MCF 10A (cell line): ENCODE data around the gene PSG1. TPM values are rescaled to one million over a fixed set of nuclear protein-coding genes. Genes with fewer than 3 reads are reported as not detected.
"Not testable (repeated sequence)": the region's sequence is repeated elsewhere in the genome, so short reads cannot be mapped to it uniquely, and the experiment has no call there.

Experiments used
- BruUV-seq: library from RNA; stranded (reverse); fragments of 400-500 nt; replicated peaks from 2 replicates; lab custom pipeline; 2021; lab: Mats Ljungman, UMichigan
- CTCF ChIA-PET: fragments of 300-600 bp; sonication (Branson Sonifier 250); formaldehyde crosslinking; extraction: SDS; loops from one replicate; lab custom pipeline; 2021; ENCODE audit warnings: antibody characterized with exemption, inconsistent platforms; lab: Yijun Ruan, JAX
- POLR2A ChIA-PET: fragments of 300-600, 350-650 bp; sonication (Branson Sonifier 250); formaldehyde crosslinking; extraction: SDS; loops from one replicate; lab custom pipeline; 2020; ENCODE audit warnings: antibody characterized with exemption, inconsistent platforms; lab: Yijun Ruan, JAX
- DNase-seq: peaks from one replicate; pipeline ENCODE4 v3.0.0-alpha.2; 2018; ENCODE audit not compliant: unreplicated experiment
- H3K27ac Mint-ChIP-seq: one replicate; pipeline ENCODE4 v1.8.0; 2022; ENCODE audit warnings: mild to moderate bottlenecking, low read depth, mixed read lengths; ENCODE audit not compliant: unreplicated experiment
- H3K27me3 Mint-ChIP-seq: one replicate; pipeline ENCODE4 v1.8.0; 2022; ENCODE audit warnings: mixed read lengths; ENCODE audit not compliant: insufficient read depth, unreplicated experiment
- H3K36me3 Mint-ChIP-seq: one replicate; pipeline ENCODE4 v1.8.0; 2022; ENCODE audit warnings: mild to moderate bottlenecking, moderate library complexity, mixed read lengths; ENCODE audit not compliant: insufficient read depth, unreplicated experiment
- H3K4me1 Mint-ChIP-seq: one replicate; pipeline ENCODE4 v1.8.0; 2022; ENCODE audit warnings: mixed read lengths; ENCODE audit not compliant: insufficient read depth, unreplicated experiment
- H3K4me3 Mint-ChIP-seq: one replicate; pipeline ENCODE4 v1.8.0; 2022; ENCODE audit warnings: mild to moderate bottlenecking, moderate library complexity, mixed read lengths; ENCODE audit not compliant: unreplicated experiment
- H3K9me3 Mint-ChIP-seq: one replicate; pipeline ENCODE4 v1.8.0; 2022; ENCODE audit warnings: mixed read lengths; ENCODE audit not compliant: unreplicated experiment
- CTCF ChIP-seq: fragments of 200-600 bp; IDR thresholded peaks from one replicate; pipeline ENCODE4 v1.8.0; 2022; ENCODE audit warnings: antibody characterized with exemption, mild to moderate bottlenecking; ENCODE audit not compliant: unreplicated experiment
- intact Hi-C: fragments of 100-400 bp; cut with micrococcal nuclease; formaldehyde crosslinking; loops from 2 replicates; pipeline ENCODE4 v1.14.1; 2022
- total RNA-seq: library from RNA; stranded (reverse); gene quantifications from 2 replicates; pipeline ENCODE4 v1.2.3, GENCODE V29; 2022

PSG1 gene
- total RNA-seq, 1 experiment from 2014 or later, result not detected

- POLR2A ChIA-PET, DNase-seq, H3K4me3 Mint-ChIP-seq, H3K36me3 Mint-ChIP-seq, H3K27me3 Mint-ChIP-seq, BruUV-seq, H3K27ac Mint-ChIP-seq, H3K4me1 Mint-ChIP-seq, H3K9me3 Mint-ChIP-seq: not testable (repeated sequence)
- intact Hi-C loops, result loop anchor here (10.0 kb wide), 1 partner anchor 48 kb away; no protein-coding TSS in a partner anchor
- CTCF ChIA-PET, result interaction anchor here (1.7 to 5.9 kb wide), 2 partner anchors 8 to 89 kb away, joined by 7 to 54 read pairs; no protein-coding TSS in a partner anchor
These were observed 3.2 kb upstream of the PSG1 start for GRCh38 chr19:42882730-42883129.

- H3K4me3 Mint-ChIP-seq, result not testable (repeated sequence)
These were observed 2.5 kb upstream of the PSG1 start for GRCh38 chr19:42882010-42882409.

GRCh38 chr19:42881279-42881678 lies 1.8 kb upstream of the PSG1 start:
- TF ChIP-seq CTCF, result peak; percentile 60
- H3K36me3 Mint-ChIP-seq, H3K27me3 Mint-ChIP-seq, H3K9me3 Mint-ChIP-seq, H3K4me3 Mint-ChIP-seq, DNase-seq, H3K27ac Mint-ChIP-seq, H3K4me1 Mint-ChIP-seq, BruUV-seq, POLR2A ChIA-PET: not testable (repeated sequence)
- intact Hi-C loops, result loop anchor here (10.0 kb wide), 1 partner anchor 46 kb away; no protein-coding TSS in a partner anchor
- CTCF ChIA-PET, result interaction anchor here (0.6 kb wide), 1 partner anchor 1571 kb away, joined by 3 read pairs; no protein-coding TSS in a partner anchor

More at GRCh38 chr19:42882010-42882409, 2.5 kb upstream of the PSG1 start:
- H3K4me1 Mint-ChIP-seq, BruUV-seq, H3K36me3 Mint-ChIP-seq, POLR2A ChIA-PET, DNase-seq, H3K27me3 Mint-ChIP-seq, H3K9me3 Mint-ChIP-seq, CTCF ChIA-PET: not testable (repeated sequence)
- intact Hi-C loops, result loop anchor here (10.0 kb wide), 1 partner anchor 47 kb away; no protein-coding TSS in a partner anchor
- peak overlapping the region; percentile 46 for H3K27ac Mint-ChIP-seq

GRCh38 chr19:42880621-42881020 lies 1.1 kb upstream of the PSG1 start:
- H3K36me3 Mint-ChIP-seq, BruUV-seq, POLR2A ChIA-PET, H3K9me3 Mint-ChIP-seq, H3K27me3 Mint-ChIP-seq, DNase-seq, H3K27ac Mint-ChIP-seq, H3K4me3 Mint-ChIP-seq: not testable (repeated sequence)
- CTCF ChIA-PET, result interaction anchor here (0.6 kb wide), 2 partner anchors 610 to 1570 kb away, joined by 3 to 5 read pairs; no protein-coding TSS in a partner anchor
- intact Hi-C loops, result loop anchor here (10.0 kb wide), 1 partner anchor 46 kb away; no protein-coding TSS in a partner anchor
- peaks cover 10% of the 10 kb centered on the region for H3K4me1 Mint-ChIP-seq

GRCh38 chr19:42876596-42876995 lies 2.9 kb downstream of the PSG1 start:
- Mint-ChIP-seq H3K27ac (peak overlapping the region; percentile 89), H3K4me1 (peaks cover 29% of the 10 kb centered on the region)
- H3K27me3 Mint-ChIP-seq, BruUV-seq, H3K9me3 Mint-ChIP-seq, intact Hi-C loops, DNase-seq, H3K4me3 Mint-ChIP-seq, H3K36me3 Mint-ChIP-seq: not testable (repeated sequence)
- CTCF ChIA-PET, result interaction anchor here (0.6 to 1.0 kb wide), 2 partner anchors 9 to 632 kb away, joined by 3 to 6 read pairs; no protein-coding TSS in a partner anchor
- POLR2A ChIA-PET, result interaction anchor here (0.7 kb wide), 1 partner anchor 33 kb away, joined by 3 read pairs; no protein-coding TSS in a partner anchor

- H3K27me3 Mint-ChIP-seq, intact Hi-C loops, H3K9me3 Mint-ChIP-seq, H3K4me3 Mint-ChIP-seq, DNase-seq, H3K36me3 Mint-ChIP-seq, POLR2A ChIA-PET: not testable (repeated sequence)
- Mint-ChIP-seq H3K27ac (peak overlapping the region; percentile 89), H3K4me1 (peaks cover 29% of the 10 kb centered on the region)
- BruUV-seq, result TSS peak; percentile 85
- CTCF ChIA-PET, result interaction anchor here (1.0 kb wide), 1 partner anchor 9 kb away, joined by 6 read pairs; no protein-coding TSS in a partner anchor
These were observed 3.6 kb downstream of the PSG1 start for GRCh38 chr19:42875881-42876280.

- POLR2A ChIA-PET, DNase-seq, H3K36me3 Mint-ChIP-seq, H3K9me3 Mint-ChIP-seq, intact Hi-C loops, H3K27me3 Mint-ChIP-seq, H3K4me3 Mint-ChIP-seq: not testable (repeated sequence)
- TSS peak; percentile 58 for BruUV-seq
- peaks cover 29% of the 10 kb centered on the region for H3K4me1 Mint-ChIP-seq
- CTCF ChIA-PET, result interaction anchor here (0.6 to 2.1 kb wide), 6 partner anchors 8 to 435 kb away, joined by 3 to 7 read pairs (median 4); no protein-coding TSS in a partner anchor
- H3K27ac Mint-ChIP-seq, result peak overlapping the region; percentile 89
These were observed 4.4 kb downstream of the PSG1 start for GRCh38 chr19:42874901-42875813.

GRCh38 chr19:42874136-42874535 lies 5.4 kb downstream of the PSG1 start:
- intact Hi-C loops, H3K4me3 Mint-ChIP-seq, BruUV-seq, H3K9me3 Mint-ChIP-seq, H3K27me3 Mint-ChIP-seq, POLR2A ChIA-PET, DNase-seq, H3K36me3 Mint-ChIP-seq: not testable (repeated sequence)
- Mint-ChIP-seq H3K4me1 (peaks cover 29% of the 10 kb centered on the region), H3K27ac (peak overlapping the region; percentile 89)
- CTCF ChIA-PET, result interaction anchor here (0.6 to 2.1 kb wide), 8 partner anchors 9 to 434 kb away, joined by 3 to 8 read pairs (median 4); no protein-coding TSS in a partner anchor
